MCF 10A (cell line): Measurements from ENCODE around the gene SHC3. TPM values are rescaled to one million over a fixed set of nuclear protein-coding genes. Genes with fewer than 3 reads are reported as not detected.
A peak's percentile ranks its signal among the peaks of the same experiment; 100 is the strongest.

Source experiments
- BruUV-seq: library from RNA; stranded (reverse); fragments of 400-500 nt; replicated peaks from 2 replicates; lab custom pipeline; 2021; lab: Mats Ljungman, UMichigan
- CTCF ChIA-PET: fragments of 300-600 bp; sonication (Branson Sonifier 250); formaldehyde crosslinking; extraction: SDS; loops from one replicate; lab custom pipeline; 2021; ENCODE audit warnings: antibody characterized with exemption, inconsistent platforms; lab: Yijun Ruan, JAX
- POLR2A ChIA-PET: fragments of 300-600, 350-650 bp; sonication (Branson Sonifier 250); formaldehyde crosslinking; extraction: SDS; loops from one replicate; lab custom pipeline; 2020; ENCODE audit warnings: antibody characterized with exemption, inconsistent platforms; lab: Yijun Ruan, JAX
- DNase-seq: peaks from one replicate; pipeline ENCODE4 v3.0.0-alpha.2; 2018; ENCODE audit not compliant: unreplicated experiment
- H3K27ac Mint-ChIP-seq: one replicate; pipeline ENCODE4 v1.8.0; 2022; ENCODE audit warnings: mild to moderate bottlenecking, low read depth, mixed read lengths; ENCODE audit not compliant: unreplicated experiment
- H3K27me3 Mint-ChIP-seq: one replicate; pipeline ENCODE4 v1.8.0; 2022; ENCODE audit warnings: mixed read lengths; ENCODE audit not compliant: insufficient read depth, unreplicated experiment
- H3K36me3 Mint-ChIP-seq: one replicate; pipeline ENCODE4 v1.8.0; 2022; ENCODE audit warnings: mild to moderate bottlenecking, moderate library complexity, mixed read lengths; ENCODE audit not compliant: insufficient read depth, unreplicated experiment
- H3K4me1 Mint-ChIP-seq: one replicate; pipeline ENCODE4 v1.8.0; 2022; ENCODE audit warnings: mixed read lengths; ENCODE audit not compliant: insufficient read depth, unreplicated experiment
- H3K4me3 Mint-ChIP-seq: one replicate; pipeline ENCODE4 v1.8.0; 2022; ENCODE audit warnings: mild to moderate bottlenecking, moderate library complexity, mixed read lengths; ENCODE audit not compliant: unreplicated experiment
- H3K9me3 Mint-ChIP-seq: one replicate; pipeline ENCODE4 v1.8.0; 2022; ENCODE audit warnings: mixed read lengths; ENCODE audit not compliant: unreplicated experiment
- CTCF ChIP-seq: fragments of 200-600 bp; IDR thresholded peaks from one replicate; pipeline ENCODE4 v1.8.0; 2022; ENCODE audit warnings: antibody characterized with exemption, mild to moderate bottlenecking; ENCODE audit not compliant: unreplicated experiment
- intact Hi-C: fragments of 100-400 bp; cut with micrococcal nuclease; formaldehyde crosslinking; loops from 2 replicates; pipeline ENCODE4 v1.14.1; 2022
- total RNA-seq: library from RNA; stranded (reverse); gene quantifications from 2 replicates; pipeline ENCODE4 v1.2.3, GENCODE V29; 2022

SHC3 gene
- total RNA-seq, 1 experiment from 2014 or later, result 0.02 TPM

GRCh38 chr9:89186960-89187359, 8.3 kb upstream of the SHC3 start:
- no peak for DNase-seq
- CTCF ChIA-PET, result no interaction called here
- POLR2A ChIA-PET, result no interaction called here
- no TSS peak for BruUV-seq
- peaks cover 7% of the 10 kb centered on the region for H3K9me3 Mint-ChIP-seq
- H3K27me3 Mint-ChIP-seq, result peaks cover 14% of the 10 kb centered on the region
- intact Hi-C loops, result no loop called here
- H3K27ac Mint-ChIP-seq, result no peak overlapping the region
- TF ChIP-seq CTCF, result no peak
- peaks cover 4% of the 10 kb centered on the region for H3K4me1 Mint-ChIP-seq
- no peaks in the 10 kb centered on the region for H3K36me3 Mint-ChIP-seq
- H3K4me3 Mint-ChIP-seq, result no peak overlapping the region

GRCh38 chr9:89185980-89186379, 7.4 kb upstream of the SHC3 start:
- Mint-ChIP-seq H3K27ac (no peak overlapping the region), H3K27me3 (peaks cover 14% of the 10 kb centered on the region), H3K4me1 (peaks cover 4% of the 10 kb centered on the region), H3K36me3 (no peaks in the 10 kb centered on the region), H3K9me3 (peaks cover 7% of the 10 kb centered on the region), H3K4me3 (no peak overlapping the region)
- CTCF ChIA-PET, result interaction anchor here (0.6 kb wide), 1 partner anchor 898 kb away, joined by 4 read pairs; no protein-coding TSS in a partner anchor
- intact Hi-C loops, result no loop called here
- no TSS peak for BruUV-seq
- POLR2A ChIA-PET, result no interaction called here
- peak; percentile 63 for DNase-seq
- no peak for TF ChIP-seq CTCF

GRCh38 chr9:89183146-89183545, 4.5 kb upstream of the SHC3 start:
- no TSS peak for BruUV-seq
- no peak for TF ChIP-seq CTCF
- no peak overlapping the region for H3K27ac Mint-ChIP-seq
- H3K4me3 Mint-ChIP-seq, result no peak overlapping the region
- CTCF ChIA-PET, result interaction anchor here (0.6 to 1.0 kb wide), 2 partner anchors 111 to 1018 kb away, joined by 3 to 4 read pairs; no protein-coding TSS in a partner anchor
- POLR2A ChIA-PET, result no interaction called here
- H3K27me3 Mint-ChIP-seq, result peaks cover 14% of the 10 kb centered on the region
- DNase-seq, result no peak
- intact Hi-C loops, result no loop called here
- peaks cover 21% of the 10 kb centered on the region for H3K4me1 Mint-ChIP-seq
- no peaks in the 10 kb centered on the region for H3K36me3 Mint-ChIP-seq
- peaks cover 7% of the 10 kb centered on the region for H3K9me3 Mint-ChIP-seq

GRCh38 chr9:89182369-89182768, 3.8 kb upstream of the SHC3 start:
- intact Hi-C loops, result no loop called here
- DNase-seq, result no peak

More at GRCh38 chr9:89182369-89182768, 3.8 kb upstream of the SHC3 start:
- H3K27ac Mint-ChIP-seq, result no peak overlapping the region
- H3K36me3 Mint-ChIP-seq, result no peaks in the 10 kb centered on the region
- H3K9me3 Mint-ChIP-seq, result peaks cover 7% of the 10 kb centered on the region
- ChIA-PET POLR2A (no interaction called here), CTCF (interaction anchor here (0.6 to 1.0 kb wide), 2 partner anchors 110 to 1019 kb away, joined by 3 to 4 read pairs; no protein-coding TSS in a partner anchor)
- no TSS peak for BruUV-seq
- peaks cover 21% of the 10 kb centered on the region for H3K4me1 Mint-ChIP-seq
- TF ChIP-seq CTCF, result no peak
- no peak overlapping the region for H3K4me3 Mint-ChIP-seq
- peaks cover 14% of the 10 kb centered on the region for H3K27me3 Mint-ChIP-seq
